Activated CD4-positive, alpha-beta T cell treated with anti-CD3 and anti-CD28 coated beads, Interleukin-2, amount 50 U/mL, for 4 hours (primary cell): ENCODE measurements around the gene PITPNC1.
"Not testable (repeated sequence)": the region's sequence is repeated elsewhere in the genome, so short reads cannot be mapped to it uniquely, and the experiment has no call there.

Experiments used
- DNase-seq, 2 experiments: peaks; one replicate each; pipeline ENCODE4 v3.0.0-alpha.2; 2020

The PITPNC1 gene

DNA sequence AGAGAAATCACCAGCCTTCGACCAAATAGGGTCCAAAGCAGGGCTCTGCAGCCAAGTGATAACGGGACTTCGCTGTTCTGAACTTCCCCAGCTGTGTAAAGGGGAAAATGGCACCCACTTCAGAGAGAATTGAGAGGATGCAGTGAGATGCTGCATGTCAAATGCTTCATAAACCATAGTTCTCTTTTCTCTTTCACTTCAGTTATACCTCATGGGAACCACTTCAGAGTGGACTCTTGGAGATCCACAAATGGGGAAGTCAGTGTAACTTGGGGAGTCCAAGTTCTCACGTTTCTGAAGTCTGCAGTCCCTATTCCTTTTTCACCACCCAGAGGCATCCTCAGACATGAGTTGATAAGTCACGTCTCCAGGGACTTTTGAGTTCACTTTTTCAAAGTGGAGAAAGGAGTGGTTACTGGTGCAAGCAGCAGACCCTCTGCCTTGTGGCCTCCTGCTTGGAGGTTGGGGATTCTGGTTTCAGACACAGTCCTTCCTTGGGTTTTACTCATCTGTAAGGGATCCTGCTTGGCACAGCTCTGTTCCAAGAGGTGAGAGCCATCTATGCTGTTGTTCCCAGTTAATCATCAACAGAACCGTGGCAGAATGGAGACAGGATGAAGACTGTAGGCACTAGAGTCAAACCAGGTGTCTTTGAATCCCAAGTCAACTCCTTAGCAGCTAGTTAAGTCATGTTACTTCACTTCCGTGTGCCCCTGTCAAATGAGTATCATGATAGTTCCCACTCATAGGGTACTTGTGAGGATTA is 217.2 kb downstream of the PITPNC1 start:
- DNase-seq = no peak

DNA sequence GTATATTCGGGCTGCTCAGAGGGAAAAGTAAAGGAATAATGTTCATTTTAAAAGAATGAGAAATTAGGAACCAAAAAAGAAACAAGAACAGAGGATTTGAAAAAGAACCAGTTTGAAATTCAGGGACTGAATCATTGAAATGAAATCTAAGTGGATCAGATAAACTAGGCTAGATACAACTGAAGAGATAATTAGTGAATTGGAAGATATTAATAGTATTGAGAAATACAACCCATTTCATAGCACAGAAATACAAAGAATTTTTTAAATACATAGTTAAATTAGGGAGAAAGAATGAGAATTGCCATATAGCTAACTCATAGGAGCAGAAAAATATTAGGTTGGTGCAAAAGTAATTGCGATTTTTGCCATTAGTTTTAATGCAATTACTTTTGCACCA is 223.3 kb downstream of the PITPNC1 start:
- no peak for DNase-seq

DNA sequence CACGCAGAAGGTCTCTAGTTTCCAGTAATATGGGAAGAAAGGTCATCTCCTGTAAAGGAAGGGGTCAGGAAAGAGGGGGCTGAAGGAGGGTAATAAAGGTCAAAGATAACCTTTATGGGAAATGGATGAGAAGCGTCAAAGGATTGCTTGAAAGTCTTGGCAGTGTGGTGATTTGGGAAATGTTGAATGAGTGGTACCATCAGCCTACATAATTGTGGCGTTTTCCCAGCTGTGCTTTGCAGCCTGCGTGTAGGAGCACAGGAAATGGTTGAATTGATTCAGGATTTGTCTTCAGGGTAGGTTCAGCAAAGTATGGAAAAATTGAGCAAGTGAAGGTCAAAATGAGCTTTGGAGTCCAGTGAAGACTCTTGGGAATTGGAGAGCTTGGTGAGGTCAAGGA is 224.8 kb downstream of the PITPNC1 start:
- no peak for DNase-seq

DNA sequence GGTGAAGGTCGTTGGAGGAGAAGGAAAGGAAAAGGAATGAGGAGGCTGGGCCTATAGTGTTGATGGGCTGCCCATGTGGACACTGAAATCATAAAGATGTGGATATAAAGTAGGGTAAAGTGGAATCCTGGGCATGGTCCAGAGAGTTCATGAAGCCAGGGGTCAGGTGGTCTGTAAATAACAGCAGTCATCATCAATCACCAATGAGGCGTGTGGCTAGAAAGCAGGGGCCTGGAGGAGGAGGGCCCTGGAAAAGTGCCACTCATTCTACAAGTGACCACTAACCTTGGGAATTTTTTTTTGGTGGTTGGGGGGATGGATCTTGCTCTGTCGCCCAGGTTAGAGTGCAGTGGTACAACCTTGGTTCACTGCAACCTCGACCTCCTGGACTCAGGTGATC is 225.4 kb downstream of the PITPNC1 start:
- no peak for DNase-seq

DNA sequence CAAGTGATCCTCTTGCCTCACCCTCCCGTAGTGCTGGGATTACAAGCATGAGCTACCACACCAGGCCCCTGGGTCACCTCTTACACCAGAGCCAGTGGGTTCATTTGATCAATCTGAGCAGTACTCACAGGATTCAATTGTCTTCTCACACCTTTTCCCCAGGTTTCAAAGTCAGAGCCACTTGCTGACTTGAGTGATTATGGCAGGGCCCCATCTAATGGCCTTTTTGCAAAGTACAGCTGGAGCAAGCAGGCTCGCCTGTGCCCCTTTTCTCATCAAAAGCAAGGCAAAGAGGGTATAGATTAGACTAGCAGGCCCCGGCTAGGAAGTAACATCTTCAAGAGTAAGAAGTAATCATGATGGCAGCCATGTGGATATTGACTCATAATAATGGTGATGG is 225.9 kb downstream of the PITPNC1 start:
- peak; percentile 14 to 37 for DNase-seq

DNA sequence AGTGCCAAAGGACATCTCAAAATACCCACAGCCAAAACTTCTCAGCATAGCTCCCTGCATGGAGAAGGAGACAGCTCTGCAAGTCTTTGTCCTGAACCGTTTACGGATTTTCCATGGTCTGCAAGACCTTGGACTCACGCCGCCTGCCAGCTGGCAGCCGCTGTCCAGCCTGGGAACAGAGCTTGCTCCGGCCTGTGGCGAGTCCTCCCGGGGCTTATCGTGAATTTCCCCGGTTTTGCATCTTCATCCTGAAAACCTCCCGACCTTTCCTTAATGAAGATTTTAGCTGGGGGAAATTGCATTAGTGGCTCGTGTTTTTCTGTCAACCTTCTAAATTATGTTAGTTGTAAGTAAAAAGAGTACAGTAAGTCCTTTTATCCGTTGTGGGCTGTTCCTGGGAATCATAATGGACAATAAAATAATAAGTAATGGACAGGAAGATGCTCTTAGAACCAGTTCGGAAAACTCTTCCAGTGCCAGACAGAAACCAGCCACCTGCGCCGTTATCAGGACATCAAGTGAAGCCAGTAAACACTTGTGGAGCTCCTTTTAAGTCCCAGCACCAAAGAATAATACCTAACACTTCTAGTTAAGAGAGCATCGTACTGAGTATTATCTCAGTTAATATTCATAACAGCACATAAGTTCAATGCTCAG is 228.3 kb downstream of the PITPNC1 start:
- DNase-seq = no peak

DNA sequence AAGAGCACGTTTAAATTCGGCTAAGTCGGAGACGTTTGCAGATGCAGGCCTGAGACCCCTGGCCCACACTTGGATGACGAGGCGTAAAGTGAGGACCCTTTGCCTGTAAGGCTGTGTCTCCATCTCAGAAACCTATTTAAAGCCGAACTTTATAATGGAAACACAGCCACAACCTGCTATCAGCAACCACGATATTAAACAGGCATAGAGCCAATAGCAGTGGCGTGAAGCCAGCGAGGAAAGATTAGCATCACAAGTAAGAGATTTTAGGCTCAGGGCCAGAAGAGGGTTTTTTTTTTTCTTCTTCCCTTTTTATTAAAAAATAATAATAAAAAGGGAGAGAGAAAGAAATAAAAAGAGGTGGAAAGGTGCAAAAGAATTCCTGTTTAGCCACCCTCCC is 229.4 kb downstream of the PITPNC1 start:
- no peak for DNase-seq

DNA sequence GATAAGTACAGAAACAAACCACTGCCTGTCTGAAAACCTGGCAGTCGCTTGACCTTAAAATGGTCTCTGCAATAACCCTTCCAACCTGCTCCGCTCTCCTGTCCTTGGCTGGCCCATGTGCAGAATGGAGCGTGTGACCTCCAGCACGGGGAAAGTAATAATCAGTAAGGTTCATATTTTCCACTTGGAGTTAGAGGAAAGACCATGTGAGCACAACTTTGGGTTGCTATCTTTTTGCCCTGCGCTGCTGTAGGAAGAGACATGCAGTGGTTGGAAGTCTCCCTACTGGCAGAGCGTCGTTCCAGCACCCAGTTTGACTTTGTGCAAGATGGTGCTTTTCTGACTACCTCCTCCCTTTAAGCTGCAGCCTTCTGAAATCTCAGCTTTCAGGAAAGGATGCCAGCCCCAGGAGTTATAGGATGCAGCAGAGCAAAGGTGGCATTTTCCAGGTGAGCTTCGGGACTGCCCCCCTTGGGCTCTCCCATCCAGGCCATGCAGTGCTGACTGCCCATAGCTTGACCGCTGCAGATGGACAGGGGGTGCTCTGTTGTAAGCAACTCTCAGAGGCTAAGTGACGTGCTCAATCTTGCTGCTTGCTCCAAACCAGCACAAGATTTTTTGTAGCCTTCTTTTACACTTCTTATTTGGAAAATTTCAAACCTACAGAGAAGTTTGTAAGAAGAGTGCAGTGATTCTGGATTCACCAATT is 230.0 kb downstream of the PITPNC1 start:
- no peak for DNase-seq

DNA sequence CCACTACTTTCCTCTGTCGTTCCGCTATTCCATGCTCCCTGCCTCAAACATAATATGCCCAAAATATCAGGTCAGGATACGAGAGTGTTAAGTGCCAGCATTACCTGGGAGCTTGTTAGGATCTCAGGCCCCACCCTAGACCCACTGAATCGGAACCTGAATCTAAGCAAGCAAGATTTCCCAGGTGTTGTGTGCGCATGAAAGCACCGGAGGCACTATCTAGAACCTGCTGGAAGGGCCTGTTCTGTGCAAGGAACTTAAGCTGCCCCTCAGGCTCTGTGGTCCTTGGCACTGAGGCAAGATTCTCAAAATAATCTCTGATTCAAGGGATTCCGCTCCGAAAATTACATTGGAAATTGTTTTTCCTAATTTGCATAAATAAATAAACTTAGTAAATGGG is 233.0 kb downstream of the PITPNC1 start:
- DNase-seq = no peak

DNA sequence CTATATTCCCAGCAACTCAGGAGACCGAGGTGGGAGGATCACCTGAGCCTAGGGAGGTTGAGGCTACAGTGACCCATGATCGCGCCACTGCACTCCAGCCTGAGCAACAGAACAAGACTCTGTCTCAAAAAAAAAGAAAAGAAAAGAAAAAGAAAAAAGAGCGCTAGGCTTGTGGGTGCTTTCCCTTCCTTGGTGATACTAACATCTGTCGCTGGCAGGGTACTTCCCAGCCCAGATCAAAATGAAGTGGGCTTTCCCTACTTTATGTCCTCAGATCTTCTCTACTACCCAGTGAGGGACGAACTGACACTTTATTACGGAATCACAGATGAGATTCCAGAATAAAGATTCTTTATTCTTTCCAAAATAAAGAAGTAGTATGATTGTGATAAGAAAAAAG is 236.9 kb downstream of the PITPNC1 start:
- no peak for DNase-seq

DNA sequence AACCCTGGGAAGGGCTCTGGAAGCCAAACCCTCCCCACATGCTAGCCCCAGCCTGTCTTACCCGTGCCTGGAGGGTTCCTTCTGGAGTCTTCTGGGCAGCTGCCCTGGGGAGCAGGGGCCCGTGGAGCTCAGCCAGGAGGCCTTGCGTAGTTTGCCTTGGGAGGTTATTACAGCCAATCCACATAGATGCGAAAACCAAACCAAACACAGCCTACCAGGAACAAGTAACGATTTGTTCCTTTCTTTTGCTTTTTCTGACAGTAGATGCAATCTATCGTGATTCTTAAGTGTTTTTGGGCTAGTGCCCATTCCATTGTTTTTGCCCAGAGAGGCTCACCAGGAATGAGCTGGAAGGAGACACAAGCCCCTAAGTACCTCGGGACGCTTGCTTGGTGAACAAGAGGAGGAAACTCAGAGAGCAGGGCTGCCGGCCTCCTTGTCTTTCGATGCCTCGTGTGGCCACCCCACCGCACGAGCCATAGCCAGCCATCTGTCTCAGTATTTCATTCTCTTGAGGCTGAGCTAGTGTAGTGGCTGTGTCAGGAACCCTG is 238.0 kb downstream of the PITPNC1 start:
- DNase-seq = no peak

DNA sequence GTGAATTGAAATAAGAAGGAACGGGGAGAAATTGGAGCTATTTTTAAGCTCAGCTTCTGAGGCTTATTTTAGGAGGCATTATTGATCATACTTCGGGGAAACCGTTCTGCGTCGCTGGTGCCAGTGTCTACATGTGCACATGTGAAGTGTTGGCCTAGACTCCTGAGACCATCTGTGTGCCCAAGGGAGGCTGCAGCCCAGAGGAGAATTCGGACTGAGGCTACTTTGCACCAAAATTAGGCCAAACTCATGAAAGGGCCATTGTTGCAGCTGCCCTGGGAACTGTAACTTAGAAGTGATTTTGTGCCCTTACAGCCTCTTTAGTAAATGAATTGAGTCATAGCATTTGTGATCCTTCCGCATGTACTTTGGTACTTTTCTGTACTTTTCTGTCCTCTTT is 238.7 kb downstream of the PITPNC1 start:
- DNase-seq = no peak

DNA sequence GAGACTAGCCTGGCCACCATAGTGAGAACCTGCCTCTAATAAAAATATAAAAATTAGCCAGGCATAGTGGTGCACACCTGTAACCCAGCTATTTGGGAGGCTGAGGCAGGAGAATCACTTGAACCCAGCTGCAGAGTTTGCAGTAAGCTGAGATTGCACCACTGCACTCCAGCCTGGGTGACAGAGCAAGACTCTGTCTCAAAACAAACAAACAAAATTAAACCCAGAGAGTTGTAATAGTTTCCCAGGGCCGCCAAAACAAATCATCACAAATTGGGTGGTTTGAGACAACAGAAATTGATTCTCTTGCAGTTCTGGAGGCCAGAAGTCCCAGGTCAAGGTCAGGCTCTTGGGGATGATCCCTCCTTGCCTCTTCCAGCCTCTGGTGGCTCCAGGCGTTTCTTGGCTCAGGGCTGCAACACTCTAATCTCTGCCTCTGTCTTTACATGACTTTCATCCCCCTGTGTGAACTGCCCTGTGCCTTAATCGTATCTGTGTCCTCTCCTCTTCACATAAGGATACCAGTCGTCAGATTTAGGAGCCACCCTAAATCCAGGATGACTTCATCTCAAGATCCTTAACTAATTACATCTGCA is 240.3 kb downstream of the PITPNC1 start:
- DNase-seq = no peak

DNA sequence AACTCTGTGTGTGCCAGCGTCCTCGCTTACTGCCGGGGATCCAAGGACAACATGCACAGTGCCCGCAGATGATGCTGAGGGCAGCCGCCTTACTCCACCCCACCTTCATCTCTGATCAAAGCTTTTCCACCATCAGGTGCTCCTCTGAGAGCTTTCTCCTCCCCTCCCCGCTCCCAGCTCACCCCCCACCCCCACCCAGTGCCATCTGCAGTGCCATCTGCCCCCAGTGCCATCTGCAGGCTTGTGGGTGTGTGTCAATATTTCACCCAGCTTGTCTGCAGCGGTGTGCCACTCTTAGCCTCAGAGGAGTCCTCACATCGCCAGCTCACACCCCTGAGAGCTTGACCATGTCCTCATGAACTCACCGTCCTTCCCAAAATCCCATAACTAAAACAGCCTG is 242.5 kb downstream of the PITPNC1 start:
- no peak for DNase-seq

DNA sequence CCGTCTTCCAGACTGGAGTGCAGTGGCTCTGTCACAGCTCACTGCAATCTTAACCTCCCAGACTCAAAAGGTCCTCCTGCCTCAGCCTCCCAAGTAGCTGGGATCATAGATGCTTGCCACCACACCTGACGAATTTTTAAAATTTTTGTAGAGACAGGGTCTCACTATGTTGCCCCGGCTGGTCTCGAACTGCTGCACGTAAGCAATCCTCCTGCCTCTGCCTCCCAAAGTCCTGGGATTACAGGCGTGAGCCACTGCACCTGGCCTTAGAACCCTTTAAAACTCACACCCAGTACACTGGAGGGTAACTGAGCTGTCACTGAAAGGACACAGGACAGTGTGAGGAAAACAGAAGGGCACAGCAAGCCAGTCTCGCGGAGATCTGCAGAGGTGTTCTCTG is 243.0 kb downstream of the PITPNC1 start:
- DNase-seq = no peak

DNA sequence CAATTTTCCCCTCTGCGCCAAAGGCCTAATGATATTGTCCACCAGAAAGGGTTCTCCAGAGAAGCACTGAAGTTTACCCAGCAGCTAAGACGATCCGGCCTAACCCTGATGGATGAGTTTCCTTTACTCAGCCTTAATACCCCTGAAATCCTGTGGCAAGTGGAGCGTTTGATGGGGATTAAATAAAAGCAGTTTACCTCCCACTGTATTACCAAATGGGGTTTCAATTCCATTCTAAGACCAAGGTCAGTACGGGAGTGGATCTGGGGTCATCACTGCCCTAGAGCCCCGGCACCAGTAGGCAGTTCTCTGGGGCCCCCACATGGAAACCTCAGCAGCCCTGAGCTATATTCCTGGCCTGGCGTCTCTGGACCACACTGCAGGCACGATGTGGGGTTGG is 243.6 kb downstream of the PITPNC1 start:
- no peak for DNase-seq

DNA sequence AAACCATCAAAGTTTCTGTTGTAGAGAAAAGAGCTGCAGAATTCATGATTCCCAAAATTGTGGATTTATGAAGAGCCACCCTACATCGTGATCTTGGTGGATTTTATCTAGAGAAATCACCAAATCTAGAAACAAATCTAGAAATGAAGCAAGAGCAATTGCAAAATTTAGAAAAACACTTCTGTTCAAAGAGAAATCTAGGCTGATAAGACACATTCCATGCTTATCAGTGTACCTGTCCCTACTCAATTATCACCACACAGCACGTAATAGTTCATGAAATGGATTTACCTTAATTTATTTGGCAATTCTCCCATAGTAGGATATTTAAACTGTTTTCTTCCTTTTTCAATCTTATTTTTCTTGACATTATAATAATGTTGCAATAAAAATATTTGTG is 246.7 kb downstream of the PITPNC1 start:
- no peak for DNase-seq

DNA sequence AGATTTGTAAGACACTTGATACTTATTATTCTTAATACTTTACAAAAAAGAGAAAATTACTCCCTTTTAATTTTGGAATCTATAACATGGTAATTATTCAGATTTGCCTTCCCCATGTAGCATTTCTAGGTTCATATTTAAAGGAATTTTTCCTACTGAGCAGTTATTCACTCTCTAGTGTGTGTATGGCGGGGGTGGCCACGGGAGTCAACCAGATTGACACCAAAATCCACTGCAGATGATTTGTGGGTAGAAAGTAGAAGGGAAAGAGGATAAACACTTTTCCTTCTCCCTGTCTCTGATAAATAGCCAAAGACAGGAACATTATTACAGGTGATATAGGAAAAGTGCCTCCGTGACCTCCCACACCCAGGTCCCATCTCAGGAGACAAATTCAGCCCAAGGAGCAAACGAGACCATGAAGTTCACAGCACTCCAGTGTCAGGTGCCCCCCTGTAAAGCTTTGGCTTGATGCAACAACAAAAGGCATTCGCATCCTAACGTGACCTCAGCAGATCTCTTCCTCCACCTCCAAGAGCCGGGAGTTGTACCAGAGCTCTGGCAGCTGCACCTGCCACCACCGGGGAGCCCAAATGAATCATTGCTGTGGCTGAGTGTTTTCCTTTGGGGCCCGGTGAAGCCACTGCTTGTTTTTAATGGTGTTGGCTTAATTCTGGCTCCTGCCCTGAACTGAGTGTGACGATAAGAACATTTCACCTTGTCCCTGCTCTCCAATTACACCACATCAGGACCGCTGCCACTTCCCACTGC is 248.0 kb downstream of the PITPNC1 start:
- DNase-seq = no peak

DNA sequence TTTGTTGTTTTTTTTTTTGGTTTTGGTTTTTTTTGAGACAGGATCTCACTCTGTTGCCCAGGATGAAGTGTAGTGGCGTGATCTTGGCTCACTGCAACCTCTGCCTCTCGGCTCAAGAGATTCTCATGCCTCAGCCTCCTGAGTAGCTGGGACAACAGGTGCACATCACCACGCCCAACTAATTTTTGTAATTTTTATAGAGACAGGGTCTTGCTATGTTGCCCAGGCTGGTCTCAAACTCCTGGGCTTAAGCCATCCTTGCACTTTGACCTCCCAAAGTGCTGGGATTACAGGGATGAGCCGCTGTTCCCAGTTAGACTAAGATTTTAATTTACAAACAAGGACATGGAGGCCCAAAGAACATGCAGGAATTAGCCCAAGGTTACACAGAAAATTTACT is 248.9 kb downstream of the PITPNC1 start:
- no peak for DNase-seq

DNA sequence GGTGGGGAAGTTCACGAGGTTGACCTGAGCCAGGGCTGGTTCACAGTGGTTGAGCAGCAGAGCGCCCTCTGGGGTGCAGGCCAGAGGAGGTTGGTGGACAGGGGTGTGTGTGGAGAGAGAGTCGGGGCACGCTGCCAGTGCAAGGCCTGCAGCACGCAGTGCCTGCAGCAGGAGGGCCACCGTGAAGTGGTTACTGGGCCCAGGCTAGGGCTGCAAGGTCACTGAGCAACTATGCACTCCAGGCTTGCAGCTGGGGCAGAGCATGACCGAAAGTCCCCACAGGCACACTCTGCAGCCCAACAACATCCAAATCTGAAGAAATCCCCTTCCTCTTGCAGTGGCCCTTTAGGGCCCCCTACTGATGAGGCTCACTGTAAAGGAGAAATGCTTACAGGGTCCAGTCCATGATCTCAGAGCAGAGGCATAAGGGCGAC is 251.5 kb downstream of the PITPNC1 start:
- no peak for DNase-seq

DNA sequence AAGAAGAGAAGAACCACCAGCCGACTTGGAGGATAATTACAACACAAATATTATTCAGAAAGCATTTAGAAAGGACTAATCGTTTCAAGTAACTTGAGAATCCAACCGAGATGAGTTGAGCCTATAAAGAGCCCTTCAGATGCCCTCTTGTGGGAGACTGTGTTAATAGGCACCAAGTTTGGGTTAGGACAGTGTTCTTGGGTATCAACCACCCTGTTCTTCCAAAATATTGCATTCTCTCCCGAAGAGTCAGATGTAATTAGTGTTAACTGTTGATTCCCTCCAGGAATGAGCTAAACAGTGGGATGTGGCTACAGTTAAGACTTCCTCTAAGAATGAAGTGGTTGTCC is 252.9 kb downstream of the PITPNC1 start:
- no peak for DNase-seq

DNA sequence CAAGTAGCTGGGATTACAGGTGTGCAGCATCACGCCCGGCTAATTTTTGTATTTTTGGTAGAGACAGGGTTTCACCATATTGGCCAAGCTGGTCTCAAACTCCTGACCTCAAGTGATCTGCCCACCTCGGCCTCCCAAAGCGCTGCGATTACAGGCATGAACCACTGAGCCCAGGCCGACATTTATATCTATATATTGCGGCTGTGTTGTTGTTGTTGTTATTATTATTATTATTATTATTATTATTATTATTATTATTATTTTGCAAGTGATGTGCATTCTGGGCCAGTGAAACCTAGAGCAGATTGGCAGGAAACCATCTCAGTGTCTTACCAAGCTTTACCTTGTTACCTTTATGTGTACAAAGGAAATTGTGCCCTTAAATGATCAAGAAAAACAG is 253.8 kb downstream of the PITPNC1 start:
- DNase-seq = not testable (repeated sequence)

DNA sequence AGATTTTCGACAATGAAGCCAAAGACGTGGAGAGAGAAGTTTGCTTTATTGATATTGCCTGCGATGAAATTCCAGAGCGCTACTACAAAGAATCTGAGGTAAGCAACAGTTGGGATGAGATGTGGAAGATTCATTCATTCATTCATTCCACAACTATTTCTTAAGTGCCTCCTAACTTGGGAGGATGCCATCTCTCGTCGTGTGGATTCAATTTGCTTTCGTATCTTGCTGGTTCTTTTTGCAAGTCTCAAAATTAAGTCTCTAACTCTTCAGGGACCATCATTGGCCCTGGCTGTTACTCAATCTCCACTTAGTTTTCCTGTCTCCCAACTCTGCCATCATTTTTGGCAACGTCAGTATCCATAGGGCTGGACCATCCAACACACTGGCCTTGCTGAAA is 255.1 kb downstream of the PITPNC1 start:
- DNase-seq = no peak
